GM19025 (cell line): ENCODE results near the gene NPEPL1.

Source experiments
- ATAC-seq: cut with Tn5 transposase; IDR thresholded peaks from one replicate; pipeline ENCODE4 v1.9.1; 2021; ENCODE audit warnings: mild to moderate bottlenecking, low read depth, moderate library complexity; ENCODE audit not compliant: unreplicated experiment

NPEPL1 gene

DNA sequence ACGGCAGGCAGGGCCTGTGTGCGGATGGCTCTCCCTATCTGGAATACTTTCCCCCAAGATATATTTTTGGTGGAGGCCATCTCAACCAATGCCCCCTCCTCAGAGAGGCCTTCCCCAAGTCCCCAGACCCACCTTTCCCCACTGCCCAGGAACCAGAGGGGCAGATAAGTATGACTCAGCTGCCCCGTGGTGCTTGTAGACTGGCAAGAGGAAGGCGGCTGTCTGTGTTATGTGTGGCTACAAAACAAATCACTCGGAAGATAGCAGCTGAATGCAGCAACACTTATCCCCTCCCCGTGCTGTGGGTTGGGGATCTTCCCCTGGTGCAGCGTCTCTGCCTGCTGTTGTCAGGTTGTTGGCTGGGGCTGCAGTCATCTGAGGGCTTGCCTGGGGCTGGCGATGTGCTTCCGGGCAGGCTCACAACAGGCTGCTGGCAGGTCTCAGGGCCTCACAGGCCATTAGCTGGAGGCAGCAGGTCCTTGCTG lies 7.1 kb downstream of the NPEPL1 start:
- ATAC-seq = no peak

DNA sequence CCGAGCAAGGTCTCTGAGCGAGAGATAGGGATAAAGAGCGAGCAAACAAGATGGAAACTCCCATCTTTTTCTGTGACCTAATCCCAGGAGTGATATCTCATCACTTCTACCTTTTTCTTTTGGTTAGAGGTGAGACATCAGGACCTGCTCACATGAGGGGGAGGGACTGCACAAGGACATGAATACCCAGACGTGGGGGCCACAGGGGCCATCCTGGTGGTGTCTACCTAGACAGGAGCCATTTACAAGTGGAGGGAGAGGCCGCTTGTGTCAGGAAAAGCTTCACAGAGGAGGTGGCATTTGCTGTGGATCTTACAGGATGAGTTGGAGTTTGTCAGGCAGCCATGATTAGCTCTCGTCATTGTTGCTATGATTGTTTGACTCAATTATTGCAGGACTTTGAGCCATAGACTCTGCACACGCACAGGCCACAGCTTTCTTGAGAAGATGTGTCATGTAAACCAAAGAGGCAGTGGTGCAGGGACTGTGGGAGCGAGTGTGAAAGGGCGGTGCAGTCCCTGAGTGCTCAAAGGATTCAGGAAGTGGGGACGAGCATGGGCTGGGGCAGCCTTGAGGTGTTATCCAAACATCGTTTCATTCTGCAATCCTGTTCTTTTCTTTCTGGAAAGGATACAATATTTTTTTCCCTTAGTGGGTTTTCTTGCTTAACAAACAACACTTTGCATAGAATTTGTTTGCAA lies 7.7 kb downstream of the NPEPL1 start:
- ATAC-seq = no peak

GRCh38 chr20:58700823-58701222 lies 8.2 kb downstream of the NPEPL1 start:
- ATAC-seq = no peak

DNA sequence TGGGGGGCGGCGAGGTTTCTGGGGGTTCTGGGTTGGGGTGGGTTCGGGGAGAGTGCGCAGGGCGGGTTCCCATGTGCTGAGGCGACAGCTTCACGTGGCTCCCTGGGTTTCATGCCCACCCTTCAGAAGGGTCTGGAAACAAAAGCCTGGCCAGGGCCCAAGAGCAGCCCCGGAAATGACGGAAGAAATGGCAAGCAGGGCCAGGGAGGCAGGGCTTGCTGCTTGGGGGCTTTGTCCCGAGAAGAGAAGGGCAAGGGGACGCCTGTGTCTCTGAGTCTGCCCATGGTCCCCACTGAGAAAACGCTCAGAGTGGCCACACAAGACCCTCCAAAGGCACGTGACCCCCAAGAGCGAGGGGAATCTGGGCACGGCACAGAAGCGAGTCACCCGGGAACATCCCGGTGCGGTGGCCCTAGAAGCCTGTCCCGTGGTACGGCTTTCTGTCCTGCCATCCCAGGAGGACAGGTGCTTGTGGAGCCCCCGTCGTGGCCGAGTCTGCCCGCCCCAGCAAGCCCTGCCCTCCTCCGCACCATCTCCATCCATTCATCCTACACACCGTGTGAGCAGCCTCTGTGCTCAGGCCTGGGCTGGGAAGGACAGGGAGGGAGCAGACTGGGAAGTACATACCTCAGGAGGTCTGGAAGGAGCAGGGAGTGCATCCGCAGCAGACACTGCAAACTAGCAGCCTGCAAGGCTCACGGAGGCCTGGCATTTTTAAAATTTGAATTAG lies 9.0 kb downstream of the NPEPL1 start:
- no peak for ATAC-seq

- ATAC-seq = no peak
Observed at GRCh38 chr20:58702161-58702510, 9.5 kb downstream of the NPEPL1 start.

- ATAC-seq = no peak
Observed at GRCh38 chr20:58702859-58703648, 10.5 kb downstream of the NPEPL1 start.

DNA sequence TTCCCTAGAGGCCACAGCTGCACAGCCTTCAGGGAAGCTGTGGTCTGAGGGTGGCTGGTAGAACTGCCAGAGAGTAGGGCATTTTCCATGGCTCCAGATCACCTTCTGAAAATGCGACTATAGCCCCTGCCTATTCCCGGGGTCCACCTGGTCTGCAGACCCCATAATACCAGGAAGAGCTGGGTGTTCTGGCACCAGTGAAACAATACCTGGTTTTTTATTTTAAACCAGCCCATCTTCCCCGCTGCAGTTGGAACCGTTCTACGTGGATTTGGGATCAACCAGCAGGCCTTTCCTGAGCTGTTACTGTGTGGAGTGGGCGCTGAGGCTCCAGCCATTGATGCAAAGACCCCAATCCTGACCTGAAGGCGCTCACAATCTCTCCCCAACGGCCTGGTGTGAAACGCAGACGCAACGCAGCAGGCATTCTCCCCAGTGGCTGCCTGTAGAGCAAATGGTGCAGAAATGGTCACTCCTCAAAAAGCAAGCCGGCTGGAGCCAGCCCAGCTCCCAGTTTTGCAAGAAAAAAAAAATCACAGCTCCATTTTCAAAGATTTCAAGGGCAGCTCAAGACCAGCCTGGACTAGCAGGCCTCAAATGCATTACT lies 11.3 kb downstream of the NPEPL1 start:
- ATAC-seq = no peak

DNA sequence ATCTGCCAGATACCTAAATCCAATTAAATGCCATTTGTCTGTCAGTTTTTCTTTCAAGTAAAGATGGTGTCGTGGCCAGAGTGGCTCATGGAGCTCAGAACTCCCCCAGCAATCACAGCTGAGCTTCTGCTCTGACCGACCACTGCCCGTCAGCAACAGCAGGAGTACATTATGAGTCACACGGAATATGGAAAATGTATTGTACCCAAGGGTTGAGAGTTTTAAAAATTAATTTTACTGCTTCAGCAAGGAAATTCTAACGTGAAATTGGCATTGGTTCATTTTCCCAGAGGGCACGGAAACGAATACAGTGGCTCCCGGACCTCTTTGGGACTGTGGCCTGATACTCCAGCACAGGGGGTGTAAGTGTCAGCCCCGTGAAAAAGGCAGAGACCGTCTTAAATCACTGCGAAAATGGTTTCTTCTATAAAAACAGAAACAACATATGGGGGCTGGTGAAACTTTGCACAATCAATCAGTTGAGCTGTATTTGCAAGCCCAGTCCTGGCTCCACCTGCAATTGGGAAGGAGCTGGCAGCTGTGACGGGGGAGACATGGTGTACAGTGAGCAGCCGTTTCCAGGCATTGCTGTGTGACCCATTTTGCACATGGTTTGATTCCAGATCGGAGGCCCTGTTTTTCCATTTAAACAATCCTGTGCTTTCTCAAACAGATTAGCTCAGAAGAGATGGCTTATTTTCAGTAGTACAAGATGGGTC lies 12.8 kb downstream of the NPEPL1 start:
- no peak for ATAC-seq

DNA sequence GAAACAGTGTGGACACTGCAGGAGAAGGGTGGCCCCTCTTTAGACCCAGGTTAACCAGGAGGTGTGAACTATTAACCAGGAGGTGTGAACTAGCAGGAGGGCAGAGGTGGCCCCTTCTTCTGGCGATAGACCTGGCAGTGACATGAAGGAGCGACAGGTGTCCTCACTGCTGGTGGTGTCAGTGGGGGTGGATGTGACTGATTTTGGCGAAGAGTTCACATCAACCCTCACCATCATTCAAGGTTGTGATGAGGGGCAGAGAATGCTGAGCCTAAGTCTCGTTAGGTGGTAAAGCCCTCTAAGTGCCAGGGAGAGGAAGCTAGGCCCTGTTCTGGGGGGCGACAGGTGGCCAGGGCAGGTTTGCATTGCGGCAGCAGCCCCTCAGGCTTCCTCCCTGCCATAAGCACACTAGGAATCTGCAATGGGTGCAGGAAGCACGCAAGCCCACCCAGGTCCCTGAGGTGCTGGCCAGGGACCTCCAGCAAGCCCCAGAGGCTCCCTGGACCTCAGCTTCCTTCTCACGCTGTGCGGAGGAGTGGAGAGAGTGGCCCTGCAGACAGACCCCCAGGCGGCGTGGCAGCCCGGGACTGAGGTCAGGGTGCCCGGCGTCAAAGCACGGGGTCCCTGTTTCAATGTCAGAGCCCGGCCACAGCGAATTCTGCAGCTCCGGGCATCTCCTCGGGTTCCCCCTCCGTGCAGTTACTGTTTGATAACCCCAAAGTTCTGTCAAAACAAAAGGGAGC lies 13.7 kb downstream of the NPEPL1 start:
- ATAC-seq = no peak

GRCh38 chr20:58706975-58707681 lies 14.5 kb downstream of the NPEPL1 start:
- ATAC-seq = no peak

DNA sequence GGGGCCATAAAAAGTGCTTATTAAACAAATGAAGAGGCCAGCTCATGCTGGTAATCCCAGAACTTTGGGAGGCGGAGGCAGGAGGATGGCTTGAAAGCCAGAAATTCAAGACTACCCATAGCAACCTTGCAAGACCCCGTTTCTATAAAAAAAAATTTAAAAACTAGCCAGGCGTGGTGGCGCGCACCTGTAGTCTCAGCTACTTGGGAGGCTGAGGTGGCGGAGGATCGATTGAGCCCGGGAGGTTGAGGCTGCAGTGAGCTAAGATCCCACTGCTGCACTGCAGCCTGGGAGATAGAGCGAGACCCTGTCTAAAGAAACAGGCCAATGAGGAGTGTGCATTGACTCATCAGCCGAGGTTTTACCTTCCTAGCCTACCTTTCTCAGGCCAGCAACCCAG lies 15.2 kb downstream of the NPEPL1 start:
- ATAC-seq = no peak

DNA sequence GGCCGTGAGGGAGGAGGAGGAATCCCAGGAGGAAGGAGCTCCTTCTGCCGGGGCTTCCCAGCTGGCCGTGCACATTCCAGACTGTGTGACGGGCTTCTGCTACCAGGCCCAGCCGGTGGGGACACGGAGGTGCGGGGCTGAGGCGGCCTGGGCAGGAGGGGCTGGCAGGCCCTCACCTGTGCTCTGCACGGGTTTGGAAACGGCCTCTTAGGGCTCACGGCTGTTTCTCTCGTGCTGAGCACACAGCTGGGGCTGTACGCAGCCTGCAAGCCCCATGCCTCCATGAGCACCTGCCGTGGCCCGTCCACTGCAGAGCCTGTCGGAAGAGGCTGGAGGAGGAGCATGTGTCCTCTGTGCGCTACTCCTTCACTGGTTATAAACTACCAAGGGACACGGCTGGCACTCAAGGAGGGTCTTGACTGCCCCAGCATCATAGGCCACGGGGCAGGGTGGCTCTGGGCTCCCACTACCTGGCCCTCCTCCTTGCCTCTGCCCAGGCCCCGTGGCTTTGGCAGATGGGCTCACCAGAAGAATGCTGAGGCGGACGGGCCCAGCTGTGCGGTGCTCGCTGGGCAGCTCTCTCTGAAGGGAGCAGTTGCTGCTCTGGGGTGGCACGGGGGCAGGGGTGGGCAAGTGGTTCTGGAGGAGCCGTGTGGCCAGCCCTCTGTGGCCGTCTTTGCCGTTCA lies 15.8 kb downstream of the NPEPL1 start:
- no peak for ATAC-seq

DNA sequence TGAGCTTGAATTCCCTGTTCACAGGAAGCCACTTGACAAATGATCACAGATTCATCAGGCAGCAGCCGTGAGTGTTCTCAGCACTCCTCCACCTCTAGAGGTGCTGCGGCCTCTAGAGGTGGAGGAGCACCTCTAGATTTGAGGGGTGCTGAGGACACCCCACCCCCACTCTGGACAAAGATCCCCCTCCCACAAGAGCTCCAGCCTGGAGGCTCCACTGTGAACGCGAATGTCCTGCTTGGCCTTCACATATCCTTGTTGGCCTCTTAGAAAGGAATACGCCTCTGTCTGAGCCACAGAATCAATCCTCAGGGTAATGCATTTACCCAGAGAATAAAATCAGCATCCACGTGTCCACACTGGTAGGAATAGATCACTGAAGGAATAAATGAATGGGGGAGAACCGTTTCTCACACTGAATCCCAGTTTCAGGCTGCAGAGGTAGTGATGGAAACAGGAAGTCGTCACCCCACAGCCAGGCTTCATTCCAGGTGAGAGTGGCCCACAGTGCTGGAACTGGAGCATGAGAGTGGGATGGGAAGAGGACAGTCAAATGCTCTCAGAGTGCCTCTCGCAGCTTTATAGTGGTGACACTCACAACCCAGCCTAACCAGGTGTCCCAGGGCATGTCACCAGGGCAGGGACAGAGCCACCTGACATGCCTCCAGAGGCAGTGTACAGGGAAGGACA lies 16.6 kb downstream of the NPEPL1 start:
- no peak for ATAC-seq

DNA sequence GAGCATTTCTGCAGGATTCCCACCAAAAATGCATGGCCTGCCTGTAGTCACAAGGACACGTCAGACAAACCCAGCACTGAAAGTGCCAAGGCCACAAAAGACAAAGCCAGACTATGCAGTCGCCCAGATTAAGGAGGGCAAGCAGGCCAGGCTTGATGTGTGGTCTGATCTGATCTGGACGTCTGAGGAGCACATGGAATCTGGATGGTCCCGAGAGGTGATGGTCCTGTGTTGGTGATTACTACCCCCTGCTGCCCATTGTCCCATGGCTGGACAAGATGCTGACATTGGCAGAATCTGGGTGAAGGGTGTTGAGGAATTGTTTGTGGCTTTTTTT lies 17.1 kb downstream of the NPEPL1 start:
- ATAC-seq = no peak

GRCh38 chr20:58710481-58711265 lies 18.1 kb downstream of the NPEPL1 start:
- ATAC-seq = no peak

DNA sequence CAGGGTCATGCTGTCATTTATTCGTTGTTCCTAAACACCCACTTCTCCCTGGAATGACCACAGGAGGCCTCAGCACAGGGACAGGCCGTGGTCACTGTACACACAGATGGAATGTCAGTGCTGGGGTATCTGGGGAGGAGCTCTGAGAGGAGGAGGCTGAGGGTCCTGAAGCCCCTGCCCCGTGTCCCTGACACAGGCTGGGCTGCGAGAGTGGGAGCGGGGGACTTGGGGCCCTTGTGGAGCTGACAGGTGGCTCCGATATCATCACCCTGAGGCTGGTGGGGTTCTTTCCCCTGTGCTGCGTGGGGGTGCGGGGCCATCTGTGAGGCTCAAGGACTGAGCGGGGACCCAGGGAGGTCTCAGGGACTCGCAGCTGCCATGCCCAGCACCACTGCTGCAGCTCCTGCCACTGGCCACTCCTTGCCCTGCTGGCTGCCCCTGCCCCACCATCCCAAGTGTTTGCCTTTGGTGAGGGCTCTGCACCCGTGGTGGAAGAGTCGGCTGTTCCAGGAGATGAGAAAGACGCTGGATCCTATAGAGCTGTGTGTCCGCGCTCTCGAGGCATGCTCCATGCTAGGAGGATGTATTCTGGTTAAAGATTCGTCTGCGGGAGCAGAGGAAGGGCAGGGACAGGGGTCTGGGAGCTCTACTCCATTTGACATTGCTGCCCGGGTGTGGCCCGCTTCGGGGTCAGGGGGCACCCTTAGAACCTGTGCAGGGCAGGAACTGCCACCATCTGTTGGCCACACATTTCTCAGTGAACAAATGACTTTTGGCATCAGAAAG lies 18.9 kb downstream of the NPEPL1 start:
- no peak for ATAC-seq
